Measurements from ENCODE around the gene RALY.

Gene RALY

GRCh38 chr20:34110745-34111641 lies 117.3 kb downstream of the RALY start:
- TF ChIP-seq CTCF (IDR thresholded peaks at IDR 0.05; ENCODE audit: insufficient read depth, missing control alignments) = no peak
- FAIRE-seq (no peak), DNase-seq (ENCODE audit: insufficient read length, low spot score) (no peak)

GRCh38 chr20:34111702-34112599 lies 118.2 kb downstream of the RALY start, which contains the start of gene EIF2S2:
TSS of gene EIF2S2 (minus strand) at chr20:34112243. CDS start at chr20:34112110, 133 bp downstream.
- DNase-seq (ENCODE audit: insufficient read length, low spot score) (peak; percentile 80), FAIRE-seq (no peak)
- no peak for TF ChIP-seq CTCF (IDR thresholded peaks at IDR 0.05; ENCODE audit: insufficient read depth, missing control alignments)

- TF ChIP-seq CTCF (IDR thresholded peaks at IDR 0.05; ENCODE audit: insufficient read depth, missing control alignments) = no peak
- no peak for DNase-seq (ENCODE audit: insufficient read length, low spot score)
- no peak for FAIRE-seq
Observed at GRCh38 chr20:34112600-34113101, 118.9 kb downstream of the RALY start.

- TF ChIP-seq CTCF (IDR thresholded peaks at IDR 0.05; ENCODE audit: insufficient read depth, missing control alignments) = no peak
- DNase-seq (ENCODE audit: insufficient read length, low spot score) (no peak), FAIRE-seq (no peak)
Observed at GRCh38 chr20:34114809-34115208, 121.1 kb downstream of the RALY start.

- no peak for DNase-seq (ENCODE audit: insufficient read length, low spot score)
- no peak for TF ChIP-seq CTCF (IDR thresholded peaks at IDR 0.05; ENCODE audit: insufficient read depth, missing control alignments)
- no peak for FAIRE-seq
Observed at GRCh38 chr20:34115232-34115631, 121.5 kb downstream of the RALY start.

- no peak for TF ChIP-seq CTCF (IDR thresholded peaks at IDR 0.05; ENCODE audit: insufficient read depth, missing control alignments)
- no peak for FAIRE-seq
- no peak for DNase-seq (ENCODE audit: insufficient read length, low spot score)
Observed at GRCh38 chr20:34120213-34120612, 126.5 kb downstream of the RALY start.

Data from D721Med (cell line).